GM19467 (cell line): ENCODE data around the gene NAGPA.
"Not testable (repeated sequence)": the region's sequence is repeated elsewhere in the genome, so short reads cannot be mapped to it uniquely, and the experiment has no call there.

Experiments used
- ATAC-seq: cut with Tn5 transposase; IDR thresholded peaks from one replicate; pipeline ENCODE4 v1.9.1; 2021; ENCODE audit warnings: mild to moderate bottlenecking, moderate library complexity; ENCODE audit not compliant: unreplicated experiment

NAGPA gene

GRCh38 chr16:5033256-5034166, at the start of gene NAGPA:
Gene NAGPA, minus strand, starts transcription at chr16:5033935. Its CDS starts 21 bp downstream, at chr16:5033914.
- peak; percentile 84 for ATAC-seq

- not testable (repeated sequence) for ATAC-seq
These were observed 47.3 kb upstream of the NAGPA start for GRCh38 chr16:5080996-5081395.

GRCh38 chr16:5080461-5080860, 46.7 kb upstream of the NAGPA start:
- ATAC-seq: not testable (repeated sequence)

GRCh38 chr16:5078626-5079025, 44.9 kb upstream of the NAGPA start:
- no peak for ATAC-seq

GRCh38 chr16:5077304-5077703, 43.6 kb upstream of the NAGPA start:
- ATAC-seq: no peak

- no peak for ATAC-seq
These were observed 41.9 kb upstream of the NAGPA start for GRCh38 chr16:5075637-5076036.

GRCh38 chr16:5073771-5074170, 40.0 kb upstream of the NAGPA start:
- ATAC-seq: not testable (repeated sequence)

- ATAC-seq: no peak
These were observed 39.5 kb upstream of the NAGPA start for GRCh38 chr16:5073279-5073629.

- no peak for ATAC-seq
These were observed 38.9 kb upstream of the NAGPA start for GRCh38 chr16:5072334-5073278.

GRCh38 chr16:5071681-5072333, 38.1 kb upstream of the NAGPA start, which contains the start of gene ALG1:
Gene ALG1, plus strand, starts transcription at chr16:5071843. Its CDS starts 7 bp downstream, at chr16:5071850.
- ATAC-seq: peak; percentile 77

GRCh38 chr16:5071341-5071680, 37.6 kb upstream of the NAGPA start:
- no peak for ATAC-seq

- no peak for ATAC-seq
These were observed 36.9 kb upstream of the NAGPA start for GRCh38 chr16:5070431-5071186.

- no peak for ATAC-seq
These were observed 36.1 kb upstream of the NAGPA start for GRCh38 chr16:5069854-5070253.

- no peak for ATAC-seq
These were observed 35.3 kb upstream of the NAGPA start for GRCh38 chr16:5069048-5069447.

GRCh38 chr16:5066511-5066910, 32.8 kb upstream of the NAGPA start:
- no peak for ATAC-seq

- no peak for ATAC-seq
These were observed 32.1 kb upstream of the NAGPA start, which contains the start of gene C16orf89 for GRCh38 chr16:5065813-5066212. Gene C16orf89, minus strand, starts transcription at chr16:5065956. Its CDS starts 48 bp downstream, at chr16:5065908.

- ATAC-seq: no peak
These were observed 31.6 kb upstream of the NAGPA start for GRCh38 chr16:5065326-5065725.

GRCh38 chr16:5064915-5065314, 31.2 kb upstream of the NAGPA start:
- ATAC-seq: no peak

- ATAC-seq: no peak
These were observed 29.3 kb upstream of the NAGPA start for GRCh38 chr16:5062790-5063765.
